Measurements from ENCODE around the gene SNX5. TPM values are rescaled to one million over a fixed set of nuclear protein-coding genes. Genes with fewer than 3 reads are reported as not detected.
"Not testable (repeated sequence)": the region's sequence is repeated elsewhere in the genome, so short reads cannot be mapped to it uniquely, and the experiment has no call there.

Gene SNX5
- polyA plus RNA-seq, 1 experiment: 150 TPM

GRCh38 chr20:17961587-17961940 lies 7.0 kb downstream of the SNX5 start:
- H3K4me3 ChIP-seq (ENCODE audit: low read depth, low read length): no peak overlapping the region; the same call in 1 of the 2 replicates
- no peak for DNase-seq (ENCODE audit: low read depth, low spot score)
- POLR2A ChIA-PET: interaction anchor here (0.7 to 3.0 kb wide), 4 partner anchors 8 to 279 kb away, joined by 3 to 16 read pairs (median 4); partner anchors contain the start of genes MGME1 and RRBP1

DNA sequence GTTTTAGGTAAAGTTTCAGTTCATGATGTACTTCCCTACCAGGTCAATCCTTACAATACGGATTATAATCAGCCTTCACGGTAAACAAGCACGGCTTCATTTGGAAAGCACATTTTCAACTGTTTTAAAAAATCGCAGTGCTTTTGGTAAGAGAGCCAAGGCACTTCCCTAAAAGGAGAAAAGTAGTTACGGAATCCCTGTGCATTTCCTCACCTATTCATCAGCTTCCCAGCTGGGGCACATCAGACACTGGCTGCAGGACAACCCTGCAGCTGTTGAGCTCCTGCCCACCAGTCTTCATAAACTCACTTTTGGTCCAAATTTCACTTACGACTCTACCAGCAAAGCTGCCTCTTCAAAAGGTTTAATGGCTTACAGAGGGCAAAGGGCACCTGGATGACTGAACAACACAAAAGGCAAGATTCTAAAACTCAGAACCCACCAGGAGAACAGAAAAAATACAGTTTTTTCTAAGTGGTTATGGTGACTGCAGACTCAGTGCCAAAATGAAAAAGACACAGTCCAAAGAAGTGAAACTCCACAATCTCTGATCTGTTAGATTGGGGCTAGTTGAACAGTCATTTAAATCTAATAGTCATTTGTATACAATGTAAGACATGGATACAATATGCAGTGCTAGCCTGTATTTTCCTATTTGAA lies 7.5 kb downstream of the SNX5 start:
- peak overlapping the region; percentile 71 for H3K27ac ChIP-seq (ENCODE audit: low read depth, low read length)
- TF ChIP-seq, protein P1, sequence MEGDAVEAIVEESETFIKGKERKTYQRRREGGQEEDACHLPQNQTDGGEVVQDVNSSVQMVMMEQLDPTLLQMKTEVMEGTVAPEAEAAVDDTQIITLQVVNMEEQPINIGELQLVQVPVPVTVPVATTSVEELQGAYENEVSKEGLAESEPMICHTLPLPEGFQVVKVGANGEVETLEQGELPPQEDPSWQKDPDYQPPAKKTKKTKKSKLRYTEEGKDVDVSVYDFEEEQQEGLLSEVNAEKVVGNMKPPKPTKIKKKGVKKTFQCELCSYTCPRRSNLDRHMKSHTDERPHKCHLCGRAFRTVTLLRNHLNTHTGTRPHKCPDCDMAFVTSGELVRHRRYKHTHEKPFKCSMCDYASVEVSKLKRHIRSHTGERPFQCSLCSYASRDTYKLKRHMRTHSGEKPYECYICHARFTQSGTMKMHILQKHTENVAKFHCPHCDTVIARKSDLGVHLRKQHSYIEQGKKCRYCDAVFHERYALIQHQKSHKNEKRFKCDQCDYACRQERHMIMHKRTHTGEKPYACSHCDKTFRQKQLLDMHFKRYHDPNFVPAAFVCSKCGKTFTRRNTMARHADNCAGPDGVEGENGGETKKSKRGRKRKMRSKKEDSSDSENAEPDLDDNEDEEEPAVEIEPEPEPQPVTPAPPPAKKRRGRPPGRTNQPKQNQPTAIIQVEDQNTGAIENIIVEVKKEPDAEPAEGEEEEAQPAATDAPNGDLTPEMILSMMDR (IDR thresholded peaks at IDR 0.05; ENCODE audit: low read depth, low read length): no peak
- ChIA-PET POLR2A (interaction anchor here (0.7 to 3.0 kb wide), 4 partner anchors 8 to 279 kb away, joined by 3 to 16 read pairs (median 4); partner anchors contain the start of genes MGME1 and RRBP1), CTCF (interaction anchor here (0.9 kb wide), 1 partner anchor 19 kb away, joined by 3 read pairs; no protein-coding TSS in a partner anchor)
- H3K4me3 ChIP-seq (ENCODE audit: low read depth, low read length): peak overlapping the region; percentile 15
- H3K27me3 ChIP-seq (ENCODE audit: control insufficient read depth, insufficient read depth, low read length): no peaks in the 10 kb centered on the region
- no peaks in the 10 kb centered on the region for H3K9me3 ChIP-seq (ENCODE audit: control insufficient read depth, insufficient read depth, low read length)
- DNase-seq (ENCODE audit: low read depth, low spot score): peak; percentile 75

More at GRCh38 chr20:17961587-17961940, 7.0 kb downstream of the SNX5 start:
- TF ChIP-seq, protein P1 (IDR thresholded peaks at IDR 0.05; ENCODE audit: low read depth, low read length): no peak
- Histone ChIP-seq H3K27me3 (ENCODE audit: control insufficient read depth, insufficient read depth, low read length) (no peaks in the 10 kb centered on the region), H3K9me3 (ENCODE audit: control insufficient read depth, insufficient read depth, low read length) (no peaks in the 10 kb centered on the region), H3K27ac (ENCODE audit: low read depth, low read length) (peak overlapping the region; percentile 42)
- CTCF ChIA-PET: interaction anchor here (0.8 to 0.9 kb wide), 2 partner anchors 19 to 24 kb away, joined by 3 to 4 read pairs; no protein-coding TSS in a partner anchor

GRCh38 chr20:17960400-17960885 lies 8.2 kb downstream of the SNX5 start:
- H3K27me3 ChIP-seq (ENCODE audit: control insufficient read depth, insufficient read depth, low read length); H3K9me3 ChIP-seq (ENCODE audit: control insufficient read depth, insufficient read depth, low read length); H3K4me3 ChIP-seq (ENCODE audit: low read depth, low read length); CTCF ChIA-PET; DNase-seq (ENCODE audit: low read depth, low spot score): not testable (repeated sequence)
- peak overlapping the region; percentile 71 for H3K27ac ChIP-seq (ENCODE audit: low read depth, low read length)
- POLR2A ChIA-PET: interaction anchor here (1.1 to 3.0 kb wide), 4 partner anchors 8 to 278 kb away, joined by 4 to 16 read pairs (median 7); partner anchors contain the start of genes MGME1, RRBP1 and SNX5

GRCh38 chr20:17959257-17959627 lies 9.4 kb downstream of the SNX5 start:
- no peak overlapping the region for H3K4me3 ChIP-seq (ENCODE audit: low read depth, low read length)
- TF ChIP-seq, protein P1 (IDR thresholded peaks at IDR 0.05; ENCODE audit: low read depth, low read length): no peak
- no peaks in the 10 kb centered on the region for H3K9me3 ChIP-seq (ENCODE audit: control insufficient read depth, insufficient read depth, low read length)
- ChIA-PET POLR2A (interaction anchor here (0.8 to 3.0 kb wide), 4 partner anchors 9 to 22 kb away, joined by 3 to 16 read pairs (median 6); partner anchors contain the start of genes MGME1 and SNX5), CTCF (interaction anchor here (0.8 to 2.1 kb wide), 7 partner anchors 8 to 279 kb away, joined by 3 to 23 read pairs (median 8); no protein-coding TSS in a partner anchor)
- H3K27ac ChIP-seq (ENCODE audit: low read depth, low read length): peak overlapping the region; percentile 71
- H3K27me3 ChIP-seq (ENCODE audit: control insufficient read depth, insufficient read depth, low read length): no peaks in the 10 kb centered on the region
- no peak for DNase-seq (ENCODE audit: low read depth, low spot score)

DNA sequence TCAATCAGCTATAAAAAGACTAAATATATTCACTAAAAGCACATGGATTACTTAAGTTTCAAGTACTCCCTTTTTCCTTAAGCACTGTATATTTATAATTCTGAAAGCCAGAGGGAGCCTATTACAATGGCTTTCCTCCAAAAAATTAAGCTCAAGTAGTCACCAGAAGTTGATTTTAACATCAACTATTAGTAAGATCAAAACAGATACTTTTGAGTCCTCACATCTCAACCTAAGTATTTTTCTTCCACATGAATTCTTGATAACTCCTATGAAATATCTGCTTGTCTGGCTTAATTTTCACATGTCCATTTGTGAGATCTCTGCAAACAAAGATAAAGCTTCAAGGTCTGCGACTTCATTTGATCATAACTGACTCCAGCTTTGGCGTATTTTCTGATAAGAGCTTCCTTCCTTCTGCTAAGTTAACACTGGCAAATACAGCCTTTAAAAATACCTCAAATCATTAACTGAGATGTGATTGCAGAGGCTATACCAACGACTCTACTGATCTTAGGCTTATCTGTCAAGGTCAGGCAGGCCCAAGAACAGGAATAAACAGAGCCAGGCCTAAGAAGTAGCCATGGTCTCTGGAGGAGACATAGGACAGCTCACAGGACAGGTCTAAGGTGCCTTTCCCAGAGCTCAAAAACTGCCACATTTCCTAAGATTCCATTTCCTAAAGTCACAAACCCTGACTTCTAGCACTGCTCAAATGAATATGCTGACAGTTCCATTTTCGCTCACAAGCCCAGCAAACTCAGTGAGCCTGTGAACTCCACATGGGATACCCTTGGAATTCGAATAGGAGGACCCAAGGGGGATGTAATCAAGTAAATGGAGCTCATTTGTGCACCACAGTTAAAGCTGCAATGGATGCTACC lies 10.0 kb downstream of the SNX5 start:
- Histone ChIP-seq H3K4me3 (ENCODE audit: low read depth, low read length) (no peak overlapping the region), H3K9me3 (ENCODE audit: control insufficient read depth, insufficient read depth, low read length) (no peaks in the 10 kb centered on the region), H3K27me3 (ENCODE audit: control insufficient read depth, insufficient read depth, low read length) (no peaks in the 10 kb centered on the region), H3K27ac (ENCODE audit: low read depth, low read length) (peak overlapping the region; percentile 71)
- TF ChIP-seq, protein P1 (IDR thresholded peaks at IDR 0.05; ENCODE audit: low read depth, low read length): peak; percentile 38
- DNase-seq (ENCODE audit: low read depth, low spot score): no peak
- ChIA-PET CTCF (interaction anchor here (0.8 to 2.1 kb wide), 11 partner anchors 8 to 454 kb away, joined by 3 to 23 read pairs (median 6); partner anchors contain the start of gene RRBP1), POLR2A (interaction anchor here (0.8 to 3.0 kb wide), 7 partner anchors 8 to 46 kb away, joined by 3 to 16 read pairs (median 5); partner anchors contain the start of genes MGME1 and SNX5)

Measured in AG04450 (cell line).